Activated T-cell treated with anti-CD3 and anti-CD28 coated beads for 4 hours (primary cell): ENCODE measurements around the gene PIP4K2A.
"Not testable (repeated sequence)": the region's sequence is repeated elsewhere in the genome, so short reads cannot be mapped to it uniquely, and the experiment has no call there.

ENCODE experiments used
- DNase-seq: peaks from one replicate; pipeline ENCODE4 v3.0.0-alpha.2; 2020

PIP4K2A gene

GRCh38 chr10:22718659-22719058, 4.3 kb upstream of the PIP4K2A start:
- not testable (repeated sequence) for DNase-seq

- DNase-seq, result no peak
These were observed 3.4 kb upstream of the PIP4K2A start for GRCh38 chr10:22717728-22718127.

GRCh38 chr10:22716943-22717342, 2.6 kb upstream of the PIP4K2A start:
- no peak for DNase-seq

DNA sequence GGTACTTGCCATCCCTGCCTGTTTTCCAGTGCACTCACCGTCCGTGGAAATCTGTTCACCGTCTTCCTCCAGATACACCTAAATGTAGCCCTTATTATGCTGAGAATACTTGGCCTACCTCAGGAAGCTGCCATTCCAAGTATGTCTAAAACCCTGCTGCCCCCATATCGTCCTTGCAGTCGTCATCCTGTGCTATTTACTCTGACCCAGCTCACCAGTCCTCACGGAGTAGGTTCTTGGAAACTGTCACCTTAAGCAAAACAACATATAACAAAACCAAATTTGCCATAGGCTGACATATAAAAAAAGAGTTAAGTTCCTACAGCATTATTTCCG, 880 bp upstream of the PIP4K2A start:
- no peak for DNase-seq

- no peak for DNase-seq
These were observed 412 bp downstream of the PIP4K2A start for GRCh38 chr10:22713853-22714478.

GRCh38 chr10:22712956-22713852, 1.2 kb downstream of the PIP4K2A start:
- no peak for DNase-seq

DNA sequence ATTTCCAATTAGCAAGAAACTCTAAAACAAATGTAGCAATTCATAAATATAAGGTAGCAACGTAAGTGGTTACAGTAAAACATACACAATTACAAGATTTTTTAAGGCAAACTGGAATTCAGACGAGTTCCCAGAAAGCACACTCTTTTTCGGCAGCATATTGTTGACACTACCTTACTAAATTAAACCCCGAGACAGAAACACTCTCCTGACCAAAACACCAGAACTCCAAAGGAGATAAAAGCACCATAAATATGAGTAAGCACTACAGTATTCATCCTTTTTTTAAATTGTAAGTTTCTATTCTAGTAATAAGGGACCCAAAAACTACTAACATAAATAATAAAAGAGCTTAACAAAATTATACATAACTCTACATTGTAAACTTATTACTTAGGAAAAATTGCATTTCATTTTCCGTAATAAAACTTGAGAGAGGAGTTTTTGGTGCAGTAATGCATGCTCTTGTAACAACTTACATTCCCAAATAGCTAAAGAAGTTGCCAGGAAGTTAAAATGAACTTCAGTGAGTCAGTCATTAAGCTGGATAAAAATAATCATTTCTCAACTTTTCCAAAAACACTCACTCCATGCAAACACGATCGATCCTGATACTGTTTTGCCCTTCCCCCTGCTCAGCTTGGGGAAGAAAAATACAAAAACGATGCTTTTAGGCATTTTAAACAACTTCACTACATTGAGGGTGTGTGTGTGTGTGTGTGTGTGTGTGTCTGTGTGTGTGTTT, 2.0 kb downstream of the PIP4K2A start:
- no peak for DNase-seq

GRCh38 chr10:22711373-22711772, 3.0 kb downstream of the PIP4K2A start:
- no peak for DNase-seq

- no peak for DNase-seq
These were observed 4.1 kb downstream of the PIP4K2A start for GRCh38 chr10:22710139-22710745.

GRCh38 chr10:22708772-22709171, 5.6 kb downstream of the PIP4K2A start:
- no peak for DNase-seq

DNA sequence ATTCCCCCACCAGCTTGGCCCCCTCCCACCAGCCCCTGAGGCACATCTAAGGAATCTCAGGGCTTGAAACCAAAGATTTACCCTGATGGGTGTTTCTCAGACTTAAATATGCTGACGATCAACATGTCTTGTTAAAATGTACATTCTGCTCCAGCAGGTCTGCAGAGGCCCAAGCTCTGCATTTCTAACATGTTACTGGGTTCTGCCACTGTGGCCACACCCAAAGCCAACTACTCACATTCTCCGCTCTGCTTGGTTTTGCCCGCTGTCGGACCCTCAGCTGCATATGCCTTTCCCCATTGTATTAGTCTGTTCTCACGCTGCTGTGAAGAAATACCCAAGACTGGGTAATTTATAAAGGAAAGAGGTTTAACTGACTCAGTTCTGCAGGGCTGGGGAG, 8.9 kb downstream of the PIP4K2A start:
- no peak for DNase-seq

GRCh38 chr10:22704942-22705341, 9.4 kb downstream of the PIP4K2A start:
- no peak for DNase-seq

DNA sequence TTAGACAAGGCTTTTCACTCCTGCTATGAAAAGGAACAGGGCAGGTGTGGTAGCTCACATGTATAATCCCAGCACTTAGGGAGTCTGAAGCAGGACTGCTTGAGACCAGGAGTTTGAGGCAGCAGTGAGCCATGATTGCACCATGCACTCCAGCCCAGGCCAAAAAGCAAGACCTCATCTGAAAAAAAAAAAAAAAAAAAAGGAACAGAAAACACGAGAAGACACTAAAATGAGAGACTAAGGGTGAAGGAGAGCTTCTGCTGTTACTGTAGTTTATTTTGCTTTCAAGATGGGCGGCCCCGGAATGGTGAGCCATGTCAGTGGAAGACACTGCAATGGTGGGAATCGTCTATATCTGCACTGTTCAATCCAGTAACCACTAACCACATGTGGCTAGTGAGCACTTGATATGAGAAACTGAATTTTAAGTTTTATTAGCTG, 9.9 kb downstream of the PIP4K2A start:
- DNase-seq, result no peak

- no peak for DNase-seq
These were observed 12.0 kb downstream of the PIP4K2A start for GRCh38 chr10:22702348-22702747.

- no peak for DNase-seq
These were observed 13.1 kb downstream of the PIP4K2A start for GRCh38 chr10:22701132-22701826.

DNA sequence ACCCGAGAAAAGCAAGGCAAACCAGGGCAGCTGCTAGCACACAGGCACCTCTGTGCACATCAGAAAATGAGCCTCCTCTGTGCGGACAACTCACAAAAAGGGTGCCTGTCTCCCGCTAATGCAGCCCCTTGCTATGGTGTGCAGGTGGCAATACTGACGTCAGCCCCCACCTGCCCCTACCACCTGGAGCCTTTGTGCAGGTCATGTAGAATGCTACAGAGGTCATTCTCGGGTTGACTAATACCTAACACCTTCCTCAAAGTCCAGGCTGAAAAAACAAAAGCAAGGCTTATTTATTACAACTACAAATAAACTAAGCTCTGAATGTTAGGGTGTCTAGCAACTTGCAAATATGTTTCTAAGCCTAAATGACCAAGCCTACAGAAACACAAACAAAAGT, 13.9 kb downstream of the PIP4K2A start:
- no peak for DNase-seq

GRCh38 chr10:22699976-22700375, 14.4 kb downstream of the PIP4K2A start:
- DNase-seq, result no peak

GRCh38 chr10:22698941-22699440, 15.4 kb downstream of the PIP4K2A start:
- DNase-seq, result no peak

DNA sequence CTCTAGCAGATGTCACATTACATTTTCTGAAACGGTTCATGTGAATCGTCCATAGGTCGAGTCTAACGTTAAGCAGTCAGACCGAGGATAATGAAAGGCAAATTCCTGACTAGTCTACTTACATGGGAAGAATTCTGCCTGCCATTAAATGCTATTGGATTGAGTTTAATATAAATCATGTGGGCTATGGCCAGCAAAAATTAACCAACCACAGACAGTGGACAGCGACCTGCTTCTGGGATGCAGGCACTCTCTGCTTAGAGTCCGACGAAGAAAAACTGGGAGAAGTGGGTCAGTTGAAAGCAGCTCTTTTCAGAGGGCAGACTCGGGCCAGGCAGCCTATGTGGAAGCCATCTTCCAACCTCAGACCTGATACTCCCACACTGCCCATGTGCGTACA, 16.6 kb downstream of the PIP4K2A start:
- no peak for DNase-seq

GRCh38 chr10:22697101-22697500, 17.3 kb downstream of the PIP4K2A start:
- DNase-seq, result no peak

DNA sequence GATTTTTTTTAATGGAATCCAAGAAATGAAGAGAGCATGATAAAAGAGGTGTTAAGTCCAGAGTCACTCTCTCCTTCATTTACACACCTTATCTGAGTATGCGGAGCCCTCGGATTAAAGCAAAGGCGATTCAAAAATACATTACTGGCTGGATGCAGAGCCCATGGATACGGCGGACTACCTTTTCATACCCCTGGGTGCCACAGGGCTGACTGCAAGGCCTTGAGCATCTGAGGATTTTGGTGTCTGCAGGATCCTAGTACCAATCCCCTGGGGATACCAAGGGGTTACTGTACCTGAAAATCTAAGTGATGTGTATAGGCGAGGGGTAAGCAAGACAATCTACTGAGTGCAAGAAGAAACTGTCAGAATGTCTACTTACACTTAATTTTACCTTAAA, 20.5 kb downstream of the PIP4K2A start:
- DNase-seq, result no peak

GRCh38 chr10:22693371-22693784, 21.0 kb downstream of the PIP4K2A start:
- DNase-seq, result no peak
